GM18511 (cell line): ENCODE results near the gene CCDC27.
"Not testable (repeated sequence)": the region's sequence is repeated elsewhere in the genome, so short reads cannot be mapped to it uniquely, and the experiment has no call there.

Experiments used
- ATAC-seq: cut with Tn5 transposase; IDR thresholded peaks from one replicate; pipeline ENCODE4 v1.9.1; 2021; ENCODE audit warnings: mild to moderate bottlenecking, moderate library complexity; ENCODE audit not compliant: unreplicated experiment

CCDC27 gene

GRCh38 chr1:3717715-3718601 lies 34.3 kb upstream of the CCDC27 start:
- ATAC-seq, result no peak

- ATAC-seq, result no peak
These were observed 33.5 kb upstream of the CCDC27 start for GRCh38 chr1:3718764-3719163.

- no peak for ATAC-seq
These were observed 30.2 kb upstream of the CCDC27 start for GRCh38 chr1:3721955-3722465.

GRCh38 chr1:3722846-3723245 lies 29.4 kb upstream of the CCDC27 start:
- ATAC-seq, result no peak

GRCh38 chr1:3724416-3725030 lies 27.7 kb upstream of the CCDC27 start:
- not testable (repeated sequence) for ATAC-seq

GRCh38 chr1:3725366-3725765 lies 26.9 kb upstream of the CCDC27 start:
- ATAC-seq, result no peak

- no peak for ATAC-seq
These were observed 25.0 kb upstream of the CCDC27 start for GRCh38 chr1:3727042-3727824.

GRCh38 chr1:3727825-3728776 lies 24.1 kb upstream of the CCDC27 start:
- ATAC-seq, result no peak

GRCh38 chr1:3729594-3730542 lies 22.4 kb upstream of the CCDC27 start:
- no peak for ATAC-seq

GRCh38 chr1:3730543-3731247 lies 21.6 kb upstream of the CCDC27 start:
- ATAC-seq, result no peak

- no peak for ATAC-seq
These were observed 20.4 kb upstream of the CCDC27 start for GRCh38 chr1:3731583-3732433.

- ATAC-seq, result no peak
These were observed 19.7 kb upstream of the CCDC27 start for GRCh38 chr1:3732434-3733093.

GRCh38 chr1:3733094-3733882 lies 19.0 kb upstream of the CCDC27 start:
- ATAC-seq, result no peak

- ATAC-seq, result no peak
These were observed 18.2 kb upstream of the CCDC27 start for GRCh38 chr1:3733883-3734589.

- no peak for ATAC-seq
These were observed 17.6 kb upstream of the CCDC27 start for GRCh38 chr1:3734602-3735001.
